Stimulated activated CD4-positive, alpha-beta T cell treated with anti-CD3 and anti-CD28 coated beads, Interleukin-1b, Interleukin-23, amount 100 ng/mL, for 48 hours (primary cell): ENCODE results near the gene MAPK8IP1.

Experiments used
- DNase-seq: peaks from one replicate; pipeline ENCODE4 v3.0.0-alpha.2; 2020

MAPK8IP1 gene

GRCh38 chr11:45860764-45861510 is 24.5 kb upstream of the MAPK8IP1 start:
- DNase-seq = no peak

- no peak for DNase-seq
Observed at GRCh38 chr11:45864041-45864440, 21.4 kb upstream of the MAPK8IP1 start.

GRCh38 chr11:45869551-45869950 is 15.9 kb upstream of the MAPK8IP1 start:
- no peak for DNase-seq

GRCh38 chr11:45870706-45871105 is 14.7 kb upstream of the MAPK8IP1 start:
- DNase-seq = no peak

- DNase-seq = no peak
Observed at GRCh38 chr11:45871638-45872037, 13.8 kb upstream of the MAPK8IP1 start.

GRCh38 chr11:45872651-45873356 is 12.6 kb upstream of the MAPK8IP1 start:
- DNase-seq = peak; percentile 35

GRCh38 chr11:45876401-45876800 is 9.1 kb upstream of the MAPK8IP1 start:
- no peak for DNase-seq

- DNase-seq = no peak
Observed at GRCh38 chr11:45877221-45877620, 8.2 kb upstream of the MAPK8IP1 start.

- DNase-seq = no peak
Observed at GRCh38 chr11:45877845-45878244, 7.6 kb upstream of the MAPK8IP1 start.

- no peak for DNase-seq
Observed at GRCh38 chr11:45879803-45880686, 5.4 kb upstream of the MAPK8IP1 start.

- no peak for DNase-seq
Observed at GRCh38 chr11:45880772-45881570, 4.5 kb upstream of the MAPK8IP1 start.

- no peak for DNase-seq
Observed at GRCh38 chr11:45881708-45882368, 3.6 kb upstream of the MAPK8IP1 start.

GRCh38 chr11:45884596-45885185 is 760 bp upstream of the MAPK8IP1 start:
- no peak for DNase-seq

- no peak for DNase-seq
Observed at GRCh38 chr11:45885921-45886721, 670 bp downstream of the MAPK8IP1 start.

- no peak for DNase-seq
Observed at GRCh38 chr11:45886816-45887520, 1.5 kb downstream of the MAPK8IP1 start.

- DNase-seq = no peak
Observed at GRCh38 chr11:45887587-45887986, 2.1 kb downstream of the MAPK8IP1 start.

- DNase-seq = no peak
Observed at GRCh38 chr11:45889555-45889954, 4.1 kb downstream of the MAPK8IP1 start.

- DNase-seq = no peak
Observed at GRCh38 chr11:45889966-45890365, 4.5 kb downstream of the MAPK8IP1 start.

- DNase-seq = no peak
Observed at GRCh38 chr11:45890886-45891550, 5.6 kb downstream of the MAPK8IP1 start.
